Fibroblast of mammary gland (primary cell): Measurements from ENCODE around the gene ABR.

ENCODE experiments used
- DNase-seq: peaks from one replicate; pipeline ENCODE4 v3.0.0-alpha.2; 2010; ENCODE audit warnings: low read depth
- H3K4me3 ChIP-seq: 2 replicates; pipeline ENCODE4 v1.5.1; 2011; ENCODE audit warnings: low read depth, mild to moderate bottlenecking, low read length, moderate library complexity; ENCODE audit not compliant: control insufficient read depth
- TF ChIP-seq, protein P1 (sequence below): conservative IDR thresholded peaks from 2 replicates; pipeline ENCODE4 v1.5.1; 2011; ENCODE audit warnings: low read depth, low read length, inconsistent platforms; ENCODE audit not compliant: control insufficient read depth, insufficient read depth

ABR gene

DNA sequence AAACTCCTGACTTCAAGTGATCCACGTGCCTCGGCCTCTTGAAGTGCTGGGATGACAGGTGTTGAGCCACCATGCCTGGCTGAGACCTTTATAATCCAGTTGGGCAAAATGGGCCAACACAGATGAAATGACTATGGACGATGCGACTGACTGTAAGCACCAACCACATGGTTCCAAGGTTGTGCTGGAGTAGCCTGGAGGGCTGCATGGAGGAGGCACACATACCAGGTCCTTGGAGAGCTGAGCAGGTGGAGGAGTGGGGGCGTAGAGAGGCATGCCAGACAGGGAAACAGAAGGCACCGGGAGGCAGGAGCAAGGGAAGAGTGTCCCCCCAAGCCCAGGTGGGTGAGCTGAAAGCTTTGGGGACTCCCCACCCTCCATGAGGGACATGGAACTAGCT lies 85.2 kb downstream of the ABR start:
- TF ChIP-seq, protein P1, sequence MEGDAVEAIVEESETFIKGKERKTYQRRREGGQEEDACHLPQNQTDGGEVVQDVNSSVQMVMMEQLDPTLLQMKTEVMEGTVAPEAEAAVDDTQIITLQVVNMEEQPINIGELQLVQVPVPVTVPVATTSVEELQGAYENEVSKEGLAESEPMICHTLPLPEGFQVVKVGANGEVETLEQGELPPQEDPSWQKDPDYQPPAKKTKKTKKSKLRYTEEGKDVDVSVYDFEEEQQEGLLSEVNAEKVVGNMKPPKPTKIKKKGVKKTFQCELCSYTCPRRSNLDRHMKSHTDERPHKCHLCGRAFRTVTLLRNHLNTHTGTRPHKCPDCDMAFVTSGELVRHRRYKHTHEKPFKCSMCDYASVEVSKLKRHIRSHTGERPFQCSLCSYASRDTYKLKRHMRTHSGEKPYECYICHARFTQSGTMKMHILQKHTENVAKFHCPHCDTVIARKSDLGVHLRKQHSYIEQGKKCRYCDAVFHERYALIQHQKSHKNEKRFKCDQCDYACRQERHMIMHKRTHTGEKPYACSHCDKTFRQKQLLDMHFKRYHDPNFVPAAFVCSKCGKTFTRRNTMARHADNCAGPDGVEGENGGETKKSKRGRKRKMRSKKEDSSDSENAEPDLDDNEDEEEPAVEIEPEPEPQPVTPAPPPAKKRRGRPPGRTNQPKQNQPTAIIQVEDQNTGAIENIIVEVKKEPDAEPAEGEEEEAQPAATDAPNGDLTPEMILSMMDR: no peak
- DNase-seq: no peak
- H3K4me3 ChIP-seq: no peak overlapping the region

DNA sequence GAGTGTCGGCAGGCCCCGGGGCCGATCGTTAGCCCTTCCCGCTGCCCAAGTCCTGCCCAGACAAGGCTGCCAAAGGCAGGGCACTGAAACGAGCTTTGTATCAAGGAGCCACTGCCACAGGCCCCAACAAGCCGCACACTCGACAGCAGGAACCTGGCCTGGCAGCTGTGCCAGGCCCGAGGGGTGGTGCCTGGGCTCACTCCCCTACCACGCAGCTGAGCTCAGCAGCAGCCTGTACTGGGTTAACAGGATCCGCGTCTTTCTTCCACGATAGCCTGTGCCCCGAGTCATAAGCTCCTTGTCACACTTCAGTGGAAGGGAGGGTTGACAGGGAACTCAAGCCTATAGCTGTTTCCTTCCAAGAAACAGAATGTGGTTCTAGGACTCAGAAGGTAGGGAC lies 87.9 kb downstream of the ABR start:
- no peak overlapping the region for H3K4me3 ChIP-seq
- TF ChIP-seq, protein P1: no peak
- no peak for DNase-seq

DNA sequence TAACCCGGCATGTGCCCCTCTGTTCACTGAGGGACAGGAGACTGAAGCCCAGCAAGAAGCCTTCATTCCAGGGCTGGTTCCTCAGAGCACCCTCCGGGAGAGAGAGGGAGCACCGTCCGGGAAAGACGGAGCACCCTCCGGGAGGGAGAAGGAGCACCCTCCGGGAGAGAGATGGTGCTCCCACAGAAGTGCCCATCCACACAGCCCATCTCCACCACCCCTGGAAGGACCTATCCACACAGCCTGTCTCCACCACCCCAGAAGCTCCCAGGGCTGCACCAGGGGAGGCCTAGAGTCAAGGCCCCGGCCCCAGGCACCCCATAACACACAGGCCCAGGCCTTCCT lies 88.6 kb downstream of the ABR start:
- H3K4me3 ChIP-seq: no peak overlapping the region
- TF ChIP-seq, protein P1: no peak
- DNase-seq: no peak

DNA sequence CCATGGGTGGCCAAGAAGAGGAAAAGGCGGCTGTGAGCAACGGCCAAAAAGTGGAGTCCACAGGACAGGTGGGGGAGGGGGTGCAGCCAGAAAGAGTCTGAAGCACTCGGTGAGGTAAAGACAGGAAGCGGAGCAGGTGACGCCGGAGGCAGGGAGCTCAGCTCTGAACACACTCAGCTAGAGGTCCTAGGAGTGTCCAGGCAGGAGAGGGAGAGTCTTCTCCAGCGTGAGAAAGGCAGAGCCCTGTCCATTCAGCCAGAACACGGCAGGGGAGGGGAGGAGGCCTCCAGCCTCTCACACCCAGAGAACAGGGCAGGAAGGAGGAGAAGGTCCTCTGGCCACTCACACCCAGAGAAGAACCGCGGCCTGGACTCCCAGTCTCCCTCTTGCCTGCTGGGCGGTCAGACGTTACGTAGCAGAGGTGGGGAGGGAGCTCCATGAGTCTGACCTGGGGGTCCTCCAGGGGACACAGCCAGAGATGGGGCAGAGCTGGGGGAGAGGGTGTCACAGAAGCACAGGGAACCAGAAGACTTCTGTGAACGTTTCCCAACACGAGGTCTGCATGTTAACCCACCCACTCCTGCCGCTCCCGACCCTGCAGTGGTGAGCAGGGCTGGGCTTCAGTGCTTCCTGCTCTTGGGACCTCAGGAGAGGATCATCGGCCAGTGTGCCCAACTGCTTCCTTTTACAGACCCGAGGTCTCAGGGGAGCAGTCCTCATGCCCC lies 89.2 kb downstream of the ABR start:
- no peak for DNase-seq
- TF ChIP-seq, protein P1: no peak
- H3K4me3 ChIP-seq: no peak overlapping the region

DNA sequence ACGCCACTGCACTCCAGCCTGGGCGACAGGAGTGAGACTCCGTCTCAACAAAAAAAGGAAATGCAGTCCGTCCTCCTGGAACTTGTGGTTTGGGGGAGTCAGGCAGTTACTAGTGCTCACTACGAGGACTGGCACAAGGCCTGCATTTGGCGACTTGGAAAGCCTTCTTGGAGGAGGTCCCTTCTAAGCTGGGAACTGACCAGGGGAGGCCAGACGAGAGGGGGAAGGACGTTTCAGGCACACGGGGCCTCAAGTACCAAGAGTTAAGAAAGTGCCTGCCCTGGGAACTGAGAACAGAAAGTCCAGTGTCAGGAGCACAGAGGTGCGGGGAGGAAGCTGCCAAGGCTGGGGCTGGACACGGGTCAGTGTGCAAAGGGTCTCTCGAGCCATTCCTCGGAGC lies 89.9 kb downstream of the ABR start:
- no peak overlapping the region for H3K4me3 ChIP-seq
- no peak for DNase-seq
- TF ChIP-seq, protein P1: no peak

DNA sequence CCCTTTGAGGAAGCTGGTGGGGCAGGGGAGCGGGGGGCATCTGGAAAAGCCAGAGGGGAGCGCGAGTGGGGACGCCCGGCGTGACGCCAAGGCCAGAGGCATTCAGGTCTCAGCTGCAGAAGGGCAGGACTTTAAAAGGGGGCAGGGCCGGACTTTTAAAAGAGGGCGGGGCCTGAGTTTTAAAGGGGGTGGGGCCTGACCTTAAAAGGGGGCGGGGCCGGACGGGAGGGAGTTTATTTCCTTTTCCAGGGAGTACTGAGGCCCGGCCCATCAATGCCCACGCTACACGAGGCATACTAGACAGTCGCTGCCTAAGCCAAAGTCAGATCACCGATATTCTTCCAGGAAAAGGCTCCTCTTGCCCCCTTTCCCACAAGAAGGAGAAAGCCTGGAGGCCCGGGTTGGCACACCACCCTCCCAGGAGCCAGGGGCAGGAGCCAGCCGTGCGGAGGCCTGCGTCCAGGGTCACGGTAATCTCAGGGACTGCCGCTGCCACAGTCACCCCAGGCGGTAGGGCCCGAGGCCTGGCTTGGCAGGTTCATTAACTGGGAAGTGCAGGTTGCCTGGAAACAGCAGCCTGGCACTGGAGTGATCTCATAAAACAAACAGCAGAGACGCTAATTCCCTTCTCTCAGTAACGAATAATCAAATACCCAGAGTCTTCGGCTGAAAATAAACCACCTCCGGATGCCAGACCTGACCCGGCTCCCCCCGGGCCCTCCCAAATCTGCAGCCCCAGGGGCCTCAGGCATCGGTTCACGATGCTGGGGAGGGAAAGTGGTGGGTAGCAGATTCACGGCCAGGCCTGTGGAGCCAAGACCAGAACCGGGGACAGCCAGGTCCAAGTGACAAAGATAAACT lies 92.2 kb downstream of the ABR start:
- no peak overlapping the region for H3K4me3 ChIP-seq
- DNase-seq: no peak

More for the DNA sequence above, 92.2 kb downstream of the ABR start:
- TF ChIP-seq, protein P1: no peak
